NCI-H526 treated with DMSO at 0.1 percent for 48 hours (cell line): ENCODE results near the gene PRKCQ.
"Not testable (repeated sequence)": the region's sequence is repeated elsewhere in the genome, so short reads cannot be mapped to it uniquely, and the experiment has no call there.

Experiments used
- DNase-seq: peaks from one replicate; lab custom pipeline; 2025; lab: John Stamatoyannopoulos, UW

PRKCQ gene

GRCh38 chr10:6595499-6595898, 15.4 kb upstream of the PRKCQ start:
- peak; percentile 72 for DNase-seq

GRCh38 chr10:6593241-6593671, 13.2 kb upstream of the PRKCQ start:
- no peak for DNase-seq

GRCh38 chr10:6592080-6592479, 12.0 kb upstream of the PRKCQ start:
- no peak for DNase-seq

- DNase-seq = no peak
Measured at GRCh38 chr10:6591668-6592067, 11.6 kb upstream of the PRKCQ start.

GRCh38 chr10:6590100-6590499, 10.0 kb upstream of the PRKCQ start:
- DNase-seq = no peak

- DNase-seq = no peak
Measured at GRCh38 chr10:6589287-6590094, 9.4 kb upstream of the PRKCQ start.

GRCh38 chr10:6588845-6589244, 8.8 kb upstream of the PRKCQ start:
- no peak for DNase-seq

GRCh38 chr10:6588082-6588481, 8.0 kb upstream of the PRKCQ start:
- no peak for DNase-seq

- no peak for DNase-seq
Measured at GRCh38 chr10:6586501-6586900, 6.4 kb upstream of the PRKCQ start.

GRCh38 chr10:6583447-6583846, 3.4 kb upstream of the PRKCQ start:
- no peak for DNase-seq

GRCh38 chr10:6582913-6583312, 2.8 kb upstream of the PRKCQ start:
- not testable (repeated sequence) for DNase-seq

- no peak for DNase-seq
Measured at GRCh38 chr10:6582298-6582697, 2.2 kb upstream of the PRKCQ start.

- no peak for DNase-seq
Measured at GRCh38 chr10:6581778-6582228, 1.7 kb upstream of the PRKCQ start.

- DNase-seq = not testable (repeated sequence)
Measured at GRCh38 chr10:6581223-6581622, 1.1 kb upstream of the PRKCQ start.

GRCh38 chr10:6580279-6581029, 378 bp upstream of the PRKCQ start:
- peak; percentile 61 for DNase-seq

- no peak for DNase-seq
Measured at GRCh38 chr10:6579183-6579903, 733 bp downstream of the PRKCQ start.

- DNase-seq = no peak
Measured at GRCh38 chr10:6578795-6579182, 1.3 kb downstream of the PRKCQ start.

GRCh38 chr10:6578251-6578771, 1.8 kb downstream of the PRKCQ start:
- no peak for DNase-seq

- no peak for DNase-seq
Measured at GRCh38 chr10:6576326-6576725, 3.8 kb downstream of the PRKCQ start.

GRCh38 chr10:6574664-6575176, 5.4 kb downstream of the PRKCQ start:
- no peak for DNase-seq

GRCh38 chr10:6570893-6571292, 9.2 kb downstream of the PRKCQ start:
- DNase-seq = no peak

- DNase-seq = no peak
Measured at GRCh38 chr10:6569259-6569658, 10.8 kb downstream of the PRKCQ start.
